Right lobe of liver (tissue), 6 donors: ENCODE measurements around the gene ITPK1. TPM values are rescaled to one million over a fixed set of nuclear protein-coding genes. Genes with fewer than 3 reads are reported as not detected.

ENCODE experiments used
- ATAC-seq, 4 donors: fragments of 200-7000 bp; cut with Tn5 transposase; one replicate each; pipeline ENCODE4 v1.9.1; 2020; ENCODE audit warnings: mild to moderate bottlenecking in 4 of 4, moderate library complexity in 4 of 4
- DNase-seq, 3 donors: peaks; one replicate each; pipeline ENCODE4 v3.0.0-alpha.2; 2020
- H3K27ac ChIP-seq, 3 donors: fragments of 200-600 bp; one replicate each; pipeline ENCODE4 v1.8.0; 2022
- H3K27me3 ChIP-seq, 2 donors: fragments of 200-600 bp; one replicate each; pipeline ENCODE4 v1.8.0; 2022
- H3K36me3 ChIP-seq, 4 donors: fragments of 200-600 bp; sonication (generic) in 1 of 4; one replicate each; pipeline versions ENCODE4 v1.5.1 to v1.8.0; 2017 to 2022; ENCODE audit warnings: control low read depth in 1 of 4
- H3K4me1 ChIP-seq, 4 donors: fragments of 200-600 bp; sonication (generic) in 1 of 4; one replicate each; pipeline versions ENCODE4 v1.5.1 to v1.8.0; 2017 to 2022; ENCODE audit warnings: control low read depth in 1 of 4
- H3K4me3 ChIP-seq, 3 donors: fragments of 200-600 bp; one replicate each; pipeline ENCODE4 v1.8.0; 2022
- H3K9me3 ChIP-seq, 4 donors: fragments of 200-600 bp; sonication (generic) in 1 of 4; one replicate each; pipeline versions ENCODE4 v1.5.1 to v1.8.0; 2017 to 2022; ENCODE audit warnings: control low read depth in 1 of 4
- CTCF ChIP-seq, 4 donors: fragments of 200-600 bp in 3 of 4; fragments of 450-650 bp in 1 of 4; IDR thresholded peaks; one replicate each; pipeline versions ENCODE4 v1.5.1 to v1.8.0; 2016 to 2022; ENCODE audit warnings: antibody characterized with exemption in 4 of 4, mild to moderate bottlenecking in 2 of 4
- POLR2A ChIP-seq: fragments of 450-650 bp; IDR thresholded peaks from one replicate; pipeline ENCODE4 v1.6.1; 2017; ENCODE audit warnings: antibody characterized with exemption, mild to moderate bottlenecking
- WGBS: methylation state at CpG from one replicate; pipeline ENCODE4 v1.1.6; 2018; ENCODE audit warnings: low coverage, low lambda C conversion rate; ENCODE audit not compliant: insufficient coverage; ENCODE audit errors: missing lambda C conversion rate; 5-methylcytosine and 5-hydroxymethylcytosine counted together
- intact Hi-C, 2 donors: fragments of 100-400 bp; cut with DNase I; formaldehyde crosslinking; loops; one replicate each; pipeline versions ENCODE4 v1.11.2 to v1.14.1; 2022
- total RNA-seq, 6 experiments: library from RNA; depleted of rRNA in 2 of 6; stranded (reverse); fragments of >200 nt in 2 of 6; fragmentation: NEBNext Ultra II Directional in 3 of 6; extraction: Animal tissue kit (Norgen Biotek cat#: 25700) in 3 of 6; gene quantifications; one replicate each; pipeline versions ENCODE4 v1.1.0 to v1.2.4, GENCODE V29; 2016 to 2023
- donor health status: DM: no; HTN: yes; CAD: no.
- donor health status: DM: no; HTN: no; CAD: no.
- donor health status: DM: no; HTN: no; CAD: no.
- donor health status: DM: no; HTN: yes; CAD: no.
- donor health status: DM: no; HTN: yes; CAD: no.

Gene ITPK1
- total RNA-seq, 6 experiments from 2014 or later: 28.4 to 61.0 (median 40.0) TPM

- TF ChIP-seq CTCF (IDR thresholded peaks at IDR 0.05) (no peak), POLR2A (no peak)
- intact Hi-C loops: loop anchor here (5.0 to 10.0 kb wide), 3 partner anchors 65 to 195 kb away; no protein-coding TSS in a partner anchor
- WGBS: 81% methylated on average over 6 of the region's 24 CpGs
- H3K4me3 ChIP-seq: no peak overlapping the region
- ATAC-seq (no peak), DNase-seq (no peak)
- H3K4me1 ChIP-seq: peaks cover 0 to 8% (median 4%) of the 10 kb centered on the region in 4 donors
- H3K27ac ChIP-seq: no peak overlapping the region
- H3K9me3 ChIP-seq: no peaks in the 10 kb centered on the region
- no peaks in the 10 kb centered on the region for H3K27me3 ChIP-seq
- H3K36me3 ChIP-seq: peaks cover 0 to 7% (median 0%) of the 10 kb centered on the region in 4 donors
These were observed 166.1 kb downstream of the ITPK1 start for GRCh38 chr14:92949496-92950192.

DNA sequence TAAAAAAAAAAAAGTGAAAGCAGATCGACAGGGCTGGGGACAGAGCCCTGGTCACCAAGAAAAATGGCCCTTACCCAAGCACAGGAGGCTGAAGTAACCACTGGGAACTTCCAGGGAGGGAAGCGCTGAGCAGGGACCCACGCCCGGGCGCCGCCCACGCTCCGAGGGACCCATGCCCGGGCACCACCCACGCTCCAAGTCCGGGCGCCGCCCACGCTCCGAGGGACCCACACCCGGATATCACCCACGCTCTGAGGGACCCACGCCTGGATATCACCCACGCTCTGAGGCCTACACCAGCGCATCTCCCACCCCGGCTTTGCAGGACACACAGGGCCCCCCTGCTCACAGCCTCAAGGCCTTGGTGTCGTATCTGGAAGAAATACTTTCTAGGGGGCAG is 167.1 kb downstream of the ITPK1 start:
- TF ChIP-seq CTCF (IDR thresholded peaks at IDR 0.05) (no peak), POLR2A (no peak)
- DNase-seq (no peak), ATAC-seq (no peak)
- Histone ChIP-seq H3K27me3 (no peaks in the 10 kb centered on the region), H3K4me1 (peaks cover 0 to 8% (median 4%) of the 10 kb centered on the region in 4 donors), H3K4me3 (no peak overlapping the region), H3K9me3 (no peaks in the 10 kb centered on the region), H3K27ac (no peak overlapping the region), H3K36me3 (peaks cover 0 to 7% (median 0%) of the 10 kb centered on the region in 4 donors)
- intact Hi-C loops: loop anchor here in 1 of 2 donors (10.0 kb wide), 1 partner anchor 64 kb away; no protein-coding TSS in a partner anchor
- no CpG with 5 or more reads among the region's 22 CpGs for WGBS

DNA sequence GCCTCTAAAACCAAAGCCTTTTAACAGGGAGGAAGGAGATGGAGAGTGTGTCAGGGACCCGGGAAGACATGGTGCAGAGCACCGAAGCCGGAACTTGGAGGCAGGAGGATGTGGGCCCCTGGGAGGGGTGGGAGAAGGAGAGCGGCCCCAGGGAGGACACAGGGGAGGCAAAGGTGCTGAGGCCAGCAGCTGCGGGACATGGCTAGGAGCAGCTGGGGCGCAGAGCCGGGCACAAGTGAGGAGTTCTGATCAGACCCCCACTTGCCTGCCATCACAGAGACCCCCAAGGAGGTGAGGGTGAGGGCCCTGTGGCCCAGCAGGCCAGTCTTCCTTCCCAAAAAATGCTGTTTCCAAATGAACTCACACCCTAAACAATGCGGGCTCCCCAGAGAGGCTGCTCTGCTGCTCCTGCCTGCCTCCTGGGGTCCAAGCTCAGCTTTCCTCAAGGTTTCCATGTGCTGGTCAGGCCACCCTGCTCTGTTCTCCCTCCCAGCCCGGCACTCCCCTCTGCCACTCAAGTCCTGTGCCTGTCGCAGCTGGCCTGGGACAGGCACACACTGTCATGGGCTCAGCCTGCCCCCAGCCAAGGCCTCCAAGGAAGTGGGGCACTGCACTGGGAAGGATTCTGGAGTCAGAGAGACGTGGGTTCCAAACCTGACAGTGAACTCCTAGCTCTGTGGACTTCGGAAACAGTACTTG is 168.7 kb downstream of the ITPK1 start:
- DNase-seq (no peak), ATAC-seq (no peak)
- Histone ChIP-seq H3K9me3 (no peaks in the 10 kb centered on the region), H3K36me3 (peaks cover 0 to 7% (median 0%) of the 10 kb centered on the region in 4 donors), H3K27me3 (no peaks in the 10 kb centered on the region), H3K4me1 (peaks cover 0 to 8% (median 4%) of the 10 kb centered on the region in 4 donors), H3K4me3 (no peak overlapping the region), H3K27ac (no peak overlapping the region)
- WGBS: 40% methylated on average over 2 of the region's 12 CpGs
- intact Hi-C loops: loop anchor here in 1 of 2 donors (10.0 kb wide), 1 partner anchor 62 kb away; no protein-coding TSS in a partner anchor
- TF ChIP-seq CTCF (IDR thresholded peaks at IDR 0.05) (no peak), POLR2A (no peak)

DNA sequence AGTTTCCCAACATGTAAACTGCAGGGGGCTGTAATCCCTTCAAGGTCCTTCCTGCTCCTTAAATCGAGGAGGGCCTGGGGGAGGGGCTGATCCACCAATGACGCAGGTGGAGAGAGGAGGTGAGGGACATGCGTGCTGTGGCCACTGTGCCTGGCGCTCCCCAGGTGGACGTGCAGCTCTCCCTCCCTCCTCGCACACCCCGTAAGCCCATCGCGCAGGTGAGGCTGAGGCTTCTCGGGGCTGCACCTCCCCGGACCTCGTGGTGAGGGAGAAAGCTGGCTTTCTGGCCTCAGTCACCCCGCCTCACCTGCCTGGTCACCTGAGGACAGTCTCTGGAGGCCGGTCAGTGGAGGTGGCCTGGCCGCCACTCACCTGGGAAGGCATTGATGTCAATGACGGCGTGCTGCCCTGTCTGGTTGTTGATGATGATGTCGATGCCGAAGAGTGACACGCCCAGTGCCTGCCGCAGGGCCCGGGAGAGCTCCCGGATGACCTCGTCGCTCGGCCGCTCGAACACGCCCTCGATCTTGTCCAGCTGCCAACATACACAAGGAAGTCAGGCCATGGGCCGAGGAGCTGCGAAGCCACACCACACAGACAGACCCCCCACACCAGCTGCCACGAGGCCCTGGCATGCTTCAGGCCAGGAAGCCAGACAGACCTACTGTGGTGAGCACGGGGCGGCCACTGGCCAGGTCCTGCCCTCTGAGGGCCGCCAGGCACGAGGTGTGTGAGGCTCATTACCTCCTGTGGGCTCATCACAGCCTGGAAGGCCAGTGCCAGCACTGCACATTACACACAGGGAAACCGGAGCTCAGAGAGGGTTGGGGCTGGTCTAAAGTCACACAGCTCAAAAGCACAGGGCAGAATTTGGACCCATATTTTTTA is 169.5 kb downstream of the ITPK1 start:
- Histone ChIP-seq H3K27ac (no peak overlapping the region), H3K9me3 (no peaks in the 10 kb centered on the region), H3K4me3 (no peak overlapping the region), H3K4me1 (peaks cover 0 to 8% (median 4%) of the 10 kb centered on the region in 4 donors), H3K27me3 (no peaks in the 10 kb centered on the region), H3K36me3 (peaks cover 0 to 5% (median 0%) of the 10 kb centered on the region in 4 donors)
- intact Hi-C loops: loop anchor here in 1 of 2 donors (10.0 kb wide), 1 partner anchor 61 kb away; no protein-coding TSS in a partner anchor
- TF ChIP-seq CTCF (IDR thresholded peaks at IDR 0.05) (no peak), POLR2A (no peak)
- DNase-seq: peak; percentile 84 to 88 (median 88)
- WGBS: 15% methylated on average over 2 of the region's 38 CpGs
- peak; percentile 77 to 90 (median 86) for ATAC-seq
